GM23338 (cell line): ENCODE data around the gene CNNM3. TPM values are rescaled to one million over a fixed set of nuclear protein-coding genes. Genes with fewer than 3 reads are reported as not detected.

Experiments
- ATAC-seq: fragments of 200-7000 bp; cut with Tn5 transposase; 3 replicates; pipeline ENCODE4 v1.9.1; 2020
- DNase-seq: peaks from one replicate; pipeline ENCODE4 v3.0.0-alpha.2; 2015; ENCODE audit warnings: low spot score
- H2AFZ ChIP-seq: fragments of 200-600 bp; sonication (generic); 2 replicates; pipeline ENCODE4 v1.8.0; 2016; ENCODE audit warnings: antibody characterized with exemption, mild to moderate bottlenecking, moderate library complexity
- H3F3A ChIP-seq: fragments of 200-600 bp; sonication (generic); replicated peaks from 2 replicates; pipeline ENCODE4 v1.8.0; 2017; ENCODE audit warnings: antibody characterized with exemption, mixed run types, low read depth
- H3K27ac ChIP-seq: fragments of 200-600 bp; sonication (generic); 2 replicates; pipeline ENCODE4 v1.6.1; 2016; ENCODE audit warnings: low read depth
- H3K27me3 ChIP-seq: fragments of 200-600 bp; sonication (generic); 2 replicates; pipeline ENCODE4 v1.8.0; 2016; ENCODE audit warnings: mild to moderate bottlenecking, mixed run types, moderate library complexity; ENCODE audit not compliant: insufficient read depth
- H3K36me3 ChIP-seq: fragments of 200-600 bp; sonication (generic); 2 replicates; pipeline ENCODE4 v1.8.0; 2016; ENCODE audit warnings: mild to moderate bottlenecking; ENCODE audit not compliant: insufficient read depth
- H3K4me1 ChIP-seq: fragments of 200-600 bp; sonication (generic); 2 replicates; pipeline ENCODE4 v1.8.0; 2016; ENCODE audit warnings: mild to moderate bottlenecking, moderate library complexity; ENCODE audit not compliant: insufficient read depth
- H3K4me2 ChIP-seq: fragments of 200-600 bp; sonication (generic); 2 replicates; pipeline ENCODE4 v1.7.1; 2017; ENCODE audit warnings: mixed run types
- H3K4me3 ChIP-seq: fragments of 200-600 bp; sonication (generic); 2 replicates; pipeline ENCODE4 v1.6.1; 2016; ENCODE audit warnings: mixed run types
- H3K79me2 ChIP-seq: fragments of 200-600 bp; sonication (generic); replicated peaks from 2 replicates; pipeline ENCODE4 v1.8.0; 2017; ENCODE audit warnings: mild to moderate bottlenecking; ENCODE audit not compliant: insufficient read depth
- H3K9me2 ChIP-seq: fragments of 200-600 bp; sonication (generic); 2 replicates; pipeline ENCODE4 v1.8.0; 2017; ENCODE audit not compliant: insufficient read depth
- H4K20me1 ChIP-seq: fragments of 200-600 bp; sonication (generic); replicated peaks from 2 replicates; pipeline ENCODE4 v1.8.0; 2017; ENCODE audit warnings: mild to moderate bottlenecking; ENCODE audit not compliant: insufficient read depth
- H3K27ac Mint-ChIP-seq: 2 replicates; pipeline ENCODE4 v1.8.0; 2020; ENCODE audit warnings: inconsistent platforms, mild to moderate bottlenecking, moderate library complexity, mixed read lengths
- H3K27me3 Mint-ChIP-seq: 3 replicates; pipeline ENCODE4 v1.8.0; 2022; ENCODE audit warnings: low read depth, mild to moderate bottlenecking, moderate library complexity, mixed read lengths, inconsistent platforms; ENCODE audit not compliant: insufficient read depth, poor library complexity
- H3K36me3 Mint-ChIP-seq: 3 replicates; pipeline ENCODE4 v1.8.0; 2021; ENCODE audit warnings: low read depth, mild to moderate bottlenecking, inconsistent platforms, moderate library complexity, mixed read lengths
- H3K4me1 Mint-ChIP-seq: 3 replicates; pipeline ENCODE4 v1.8.0; 2020; ENCODE audit warnings: mild to moderate bottlenecking, inconsistent platforms, mixed read lengths
- H3K4me3 Mint-ChIP-seq: 3 replicates; pipeline ENCODE4 v1.8.0; 2021; ENCODE audit warnings: moderate library complexity, mild to moderate bottlenecking, inconsistent platforms, mixed read lengths
- H3K9me3 Mint-ChIP-seq: 3 replicates; pipeline ENCODE4 v1.8.0; 2020; ENCODE audit warnings: moderate library complexity, mild to moderate bottlenecking, inconsistent platforms, mixed read lengths
- EZH2 ChIP-seq: fragments of 200-600 bp; sonication (generic); IDR thresholded peaks from one replicate; pipeline ENCODE4 v1.8.0; 2017; ENCODE audit warnings: antibody characterized with exemption, mild to moderate bottlenecking, low read depth; ENCODE audit not compliant: unreplicated experiment
- EZH2phosphoT487 ChIP-seq: fragments of 200-600 bp; sonication (generic); IDR thresholded peaks from one replicate; pipeline ENCODE4 v1.8.1; 2018; ENCODE audit warnings: antibody characterized with exemption; ENCODE audit not compliant: unreplicated experiment
- JUNB ChIP-seq: IDR thresholded peaks from one replicate; pipeline ENCODE4 v1.6.1; 2016; ENCODE audit warnings: antibody characterized with exemption; ENCODE audit not compliant: unreplicated experiment
- NANOG ChIP-seq: IDR thresholded peaks from 2 replicates; pipeline ENCODE4 v1.6.1; 2016; ENCODE audit warnings: antibody characterized with exemption, borderline replicate concordance
- POLR2AphosphoS5 ChIP-seq: IDR thresholded peaks from 2 replicates; pipeline ENCODE4 v1.6.1; 2016; ENCODE audit warnings: antibody characterized with exemption, low read depth
- ZNF331 ChIP-seq: fragments of 250-450 bp; sonication (Bioruptor Pico); IDR thresholded peaks from 2 replicates; pipeline ENCODE4 v1.5.0; 2020; ENCODE audit warnings: low read depth, mild to moderate bottlenecking, moderate library complexity
- polyA plus RNA-seq: library from polyadenylated mRNA; unstranded; fragments of >200 nt; fragmentation: Nextera tagmentation; extraction: Ambion mirVana; gene quantifications from 2 replicates; pipeline ENCODE4 v1.2.1, GENCODE V29; 2016
- total RNA-seq: library from RNA; depleted of rRNA; stranded (reverse); fragments of >200 nt; shearing (Covaris generic); gene quantifications from 2 replicates; pipeline ENCODE4 v1.2.3, GENCODE V29; 2014
- TF ChIP-seq, protein P1 (sequence below): IDR thresholded peaks from one replicate; pipeline ENCODE4 v1.6.1; 2018; ENCODE audit warnings: antibody characterized with exemption; ENCODE audit not compliant: unreplicated experiment
- TF ChIP-seq, protein P2 (sequence below): IDR thresholded peaks from 2 replicates; pipeline ENCODE4 v1.6.1; 2016; ENCODE audit warnings: antibody characterized with exemption

CNNM3 gene
- total and polyA plus RNA-seq, 2 experiments from 2014 or later: 5.3 to 25.7 TPM

DNA sequence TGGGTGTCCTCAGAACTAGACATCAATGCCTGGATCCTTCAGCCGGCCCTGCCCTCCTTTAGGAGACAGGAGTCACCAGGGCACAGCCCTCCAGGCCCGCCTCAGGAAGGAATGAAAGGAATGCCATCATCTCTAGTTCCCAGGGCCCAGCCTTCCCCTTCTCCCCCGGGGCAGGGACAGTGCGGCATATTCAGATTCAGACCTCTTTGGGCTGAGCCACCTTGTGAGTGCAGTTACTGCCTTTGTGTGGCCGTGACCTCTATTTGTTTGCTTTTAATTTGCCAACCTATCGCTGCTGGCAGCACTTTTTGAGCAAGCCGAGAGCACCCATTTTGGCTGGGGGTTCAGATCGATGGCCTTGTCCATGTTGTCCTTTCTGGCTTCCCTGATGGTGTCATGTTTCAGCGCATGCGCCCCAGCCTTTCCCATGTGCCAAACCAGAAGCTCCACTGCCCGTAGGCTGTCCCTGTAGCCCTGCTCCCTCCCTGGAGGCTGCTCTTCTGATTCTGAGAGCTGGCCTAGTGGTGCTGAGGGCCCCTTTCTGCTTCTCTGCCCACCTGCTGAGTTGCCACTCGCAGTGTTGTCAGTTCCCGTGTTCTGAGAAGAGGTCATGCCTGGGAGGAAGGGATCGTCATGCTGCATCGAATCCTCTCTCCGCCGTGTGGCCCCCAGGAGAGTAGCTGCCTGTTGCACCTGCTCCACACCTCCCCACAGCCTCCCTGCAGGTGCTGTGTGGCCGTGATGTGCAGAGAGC is 16.9 kb downstream of the CNNM3 start:
- peaks cover 75% of the 10 kb centered on the region for H3K36me3 Mint-ChIP-seq

DNA sequence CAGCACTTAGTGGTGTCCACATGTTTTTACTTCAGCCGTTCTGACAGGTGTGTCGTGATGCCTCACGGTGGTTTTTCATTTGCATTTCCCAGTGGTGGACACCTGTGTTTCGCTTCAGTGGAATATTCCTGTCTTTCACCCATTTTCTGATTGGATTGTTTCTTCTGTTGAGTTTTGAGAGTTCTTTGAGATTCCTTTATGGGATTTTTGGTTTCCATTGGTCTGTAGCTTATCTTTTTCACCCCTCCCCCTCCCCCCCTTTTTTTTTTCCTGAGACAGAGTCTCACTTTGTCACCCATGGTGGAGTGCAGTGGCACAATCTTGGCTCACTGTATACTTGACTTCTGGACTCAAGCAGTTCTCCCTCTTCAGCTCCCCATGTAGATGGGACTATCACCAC is 19.8 kb downstream of the CNNM3 start:
- H3F3A ChIP-seq: peaks cover 21% of the 10 kb centered on the region; the same call in 1 of the 2 replicates
- no peaks in the 10 kb centered on the region for H3K79me2 ChIP-seq
- H3K4me2 ChIP-seq: no peak overlapping the region
- H3K4me1 ChIP-seq: peaks cover 24% of the 10 kb centered on the region
- Mint-ChIP-seq H3K4me1 (peaks cover 25% of the 10 kb centered on the region), H3K4me3 (no peak overlapping the region), H3K27ac (no peak overlapping the region), H3K9me3 (no peaks in the 10 kb centered on the region; the same call in 2 of the 3 replicates), H3K27me3 (peaks cover 19% of the 10 kb centered on the region), H3K36me3 (peaks cover 49% of the 10 kb centered on the region)
- TF ChIP-seq EZH2 (no peak), ZNF331 (CRISPR knock-in tag) (no peak), NANOG (no peak), EZH2phosphoT487 (no peak), POLR2AphosphoS5 (no peak)
- TF ChIP-seq, protein P1, sequence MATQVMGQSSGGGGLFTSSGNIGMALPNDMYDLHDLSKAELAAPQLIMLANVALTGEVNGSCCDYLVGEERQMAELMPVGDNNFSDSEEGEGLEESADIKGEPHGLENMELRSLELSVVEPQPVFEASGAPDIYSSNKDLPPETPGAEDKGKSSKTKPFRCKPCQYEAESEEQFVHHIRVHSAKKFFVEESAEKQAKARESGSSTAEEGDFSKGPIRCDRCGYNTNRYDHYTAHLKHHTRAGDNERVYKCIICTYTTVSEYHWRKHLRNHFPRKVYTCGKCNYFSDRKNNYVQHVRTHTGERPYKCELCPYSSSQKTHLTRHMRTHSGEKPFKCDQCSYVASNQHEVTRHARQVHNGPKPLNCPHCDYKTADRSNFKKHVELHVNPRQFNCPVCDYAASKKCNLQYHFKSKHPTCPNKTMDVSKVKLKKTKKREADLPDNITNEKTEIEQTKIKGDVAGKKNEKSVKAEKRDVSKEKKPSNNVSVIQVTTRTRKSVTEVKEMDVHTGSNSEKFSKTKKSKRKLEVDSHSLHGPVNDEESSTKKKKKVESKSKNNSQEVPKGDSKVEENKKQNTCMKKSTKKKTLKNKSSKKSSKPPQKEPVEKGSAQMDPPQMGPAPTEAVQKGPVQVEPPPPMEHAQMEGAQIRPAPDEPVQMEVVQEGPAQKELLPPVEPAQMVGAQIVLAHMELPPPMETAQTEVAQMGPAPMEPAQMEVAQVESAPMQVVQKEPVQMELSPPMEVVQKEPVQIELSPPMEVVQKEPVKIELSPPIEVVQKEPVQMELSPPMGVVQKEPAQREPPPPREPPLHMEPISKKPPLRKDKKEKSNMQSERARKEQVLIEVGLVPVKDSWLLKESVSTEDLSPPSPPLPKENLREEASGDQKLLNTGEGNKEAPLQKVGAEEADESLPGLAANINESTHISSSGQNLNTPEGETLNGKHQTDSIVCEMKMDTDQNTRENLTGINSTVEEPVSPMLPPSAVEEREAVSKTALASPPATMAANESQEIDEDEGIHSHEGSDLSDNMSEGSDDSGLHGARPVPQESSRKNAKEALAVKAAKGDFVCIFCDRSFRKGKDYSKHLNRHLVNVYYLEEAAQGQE: no peak
- TF ChIP-seq, protein P2, sequence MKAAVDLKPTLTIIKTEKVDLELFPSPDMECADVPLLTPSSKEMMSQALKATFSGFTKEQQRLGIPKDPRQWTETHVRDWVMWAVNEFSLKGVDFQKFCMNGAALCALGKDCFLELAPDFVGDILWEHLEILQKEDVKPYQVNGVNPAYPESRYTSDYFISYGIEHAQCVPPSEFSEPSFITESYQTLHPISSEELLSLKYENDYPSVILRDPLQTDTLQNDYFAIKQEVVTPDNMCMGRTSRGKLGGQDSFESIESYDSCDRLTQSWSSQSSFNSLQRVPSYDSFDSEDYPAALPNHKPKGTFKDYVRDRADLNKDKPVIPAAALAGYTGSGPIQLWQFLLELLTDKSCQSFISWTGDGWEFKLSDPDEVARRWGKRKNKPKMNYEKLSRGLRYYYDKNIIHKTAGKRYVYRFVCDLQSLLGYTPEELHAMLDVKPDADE: no peak
- no peak overlapping the region for H2AFZ ChIP-seq
- no peaks in the 10 kb centered on the region for H3K9me2 ChIP-seq
- no peak overlapping the region for H3K4me3 ChIP-seq
- H3K27me3 ChIP-seq: no peaks in the 10 kb centered on the region
- DNase-seq: no peak
- peaks cover 18% of the 10 kb centered on the region; the same call in 1 of the 2 replicates for H3K36me3 ChIP-seq
- ATAC-seq: no peak
- no peak overlapping the region for H3K27ac ChIP-seq
- H4K20me1 ChIP-seq: peaks cover 11% of the 10 kb centered on the region

More for the DNA sequence above, 16.9 kb downstream of the CNNM3 start:
- Mint-ChIP-seq H3K4me3 (peak overlapping the region; percentile 80), H3K27ac (peak overlapping the region; percentile 95), H3K4me1 (peaks cover 25% of the 10 kb centered on the region), H3K9me3 (no peaks in the 10 kb centered on the region; the same call in 2 of the 3 replicates), H3K27me3 (peaks cover 14% of the 10 kb centered on the region)
- no peak overlapping the region for H2AFZ ChIP-seq
- no peaks in the 10 kb centered on the region for H3K27me3 ChIP-seq
- H3K4me1 ChIP-seq: peaks cover 18% of the 10 kb centered on the region
- ATAC-seq (peak; percentile 93), DNase-seq (peak; percentile 91)
- peak overlapping the region; percentile 31 for H3K4me3 ChIP-seq
- peak overlapping the region; percentile 59 for H3K4me2 ChIP-seq
- peaks cover 27% of the 10 kb centered on the region; the same call in 1 of the 2 replicates for H3K36me3 ChIP-seq
- TF ChIP-seq JUNB (no peak), POLR2AphosphoS5 (peak; percentile 30; the same call in 1 of the 2 replicates)
- no peaks in the 10 kb centered on the region for H3K79me2 ChIP-seq
- peaks cover 11% of the 10 kb centered on the region for H4K20me1 ChIP-seq
- H3K9me2 ChIP-seq: no peaks in the 10 kb centered on the region
- peak overlapping the region; percentile 81 for H3K27ac ChIP-seq
- peaks cover 21% of the 10 kb centered on the region; the same call in 1 of the 2 replicates for H3F3A ChIP-seq
